ENCODE measurements around the gene CLHC1.
A peak's percentile ranks its signal among the peaks of the same experiment; 100 is the strongest.
"Not testable (repeated sequence)": the region's sequence is repeated elsewhere in the genome, so short reads cannot be mapped to it uniquely, and the experiment has no call there.

The CLHC1 gene

GRCh38 chr2:55144922-55145820, 86.9 kb downstream of the CLHC1 start:
- Mint-ChIP-seq H3K36me3 (no peaks in the 10 kb centered on the region), H3K27ac (no peak overlapping the region), H3K4me3 (no peak overlapping the region), H3K9me3 (no peaks in the 10 kb centered on the region), H3K27me3 (no peaks in the 10 kb centered on the region), H3K4me1 (peaks cover 6 to 8% of the 10 kb centered on the region in 2 donors)
- DNase-seq (no peak), ATAC-seq (replicated peaks) (no peak)

- not testable (repeated sequence) for H3K9me3 Mint-ChIP-seq; ATAC-seq (replicated peaks); H3K4me3 Mint-ChIP-seq; H3K27me3 Mint-ChIP-seq; DNase-seq; H3K27ac Mint-ChIP-seq; H3K36me3 Mint-ChIP-seq; H3K4me1 Mint-ChIP-seq
Measured at GRCh38 chr2:55143706-55144105, 88.4 kb downstream of the CLHC1 start.

DNA sequence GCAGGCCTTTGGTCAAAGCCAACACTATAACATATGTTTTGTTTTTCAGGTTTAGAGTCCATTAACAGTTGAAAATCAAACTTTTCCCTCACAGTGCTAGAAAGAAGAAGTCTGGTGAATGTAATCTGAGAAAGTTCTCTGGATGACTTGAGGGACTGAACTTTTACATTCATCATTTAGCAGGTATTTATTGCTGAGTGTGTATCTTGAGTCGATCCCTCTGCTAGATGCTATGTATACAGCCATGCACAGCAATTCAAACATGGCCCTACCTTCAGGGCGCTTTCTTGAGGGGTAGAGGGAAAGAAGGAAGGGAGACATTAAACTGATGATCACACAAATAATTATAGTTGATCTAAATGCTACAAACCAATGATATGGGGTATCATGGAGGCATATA, 89.6 kb downstream of the CLHC1 start:
- Mint-ChIP-seq H3K4me1 (peaks cover 6 to 7% of the 10 kb centered on the region in 2 donors), H3K9me3 (no peaks in the 10 kb centered on the region), H3K36me3 (no peaks in the 10 kb centered on the region), H3K4me3 (no peak overlapping the region), H3K27me3 (no peaks in the 10 kb centered on the region), H3K27ac (no peak overlapping the region)
- DNase-seq, result no peak
- no peak for ATAC-seq (replicated peaks)

- no peak for DNase-seq
Measured at GRCh38 chr2:55141572-55142413, 90.3 kb downstream of the CLHC1 start.

GRCh38 chr2:55140316-55141219, 91.5 kb downstream of the CLHC1 start:
- Mint-ChIP-seq H3K27ac (no peak overlapping the region), H3K36me3 (no peaks in the 10 kb centered on the region), H3K27me3 (no peaks in the 10 kb centered on the region), H3K4me1 (peaks cover 17 to 22% of the 10 kb centered on the region in 2 donors), H3K4me3 (no peak overlapping the region), H3K9me3 (no peaks in the 10 kb centered on the region)
- ATAC-seq (replicated peaks) (no peak), DNase-seq (no peak)

More at GRCh38 chr2:55141572-55142413, 90.3 kb downstream of the CLHC1 start:
- peak in 1 of 2 donors; percentile 14 for ATAC-seq (replicated peaks)
- Mint-ChIP-seq H3K4me3 (no peak overlapping the region), H3K36me3 (no peaks in the 10 kb centered on the region), H3K4me1 (peaks cover 13 to 14% of the 10 kb centered on the region in 2 donors), H3K27ac (no peak overlapping the region), H3K27me3 (no peaks in the 10 kb centered on the region), H3K9me3 (no peaks in the 10 kb centered on the region)

- Mint-ChIP-seq H3K36me3 (no peaks in the 10 kb centered on the region), H3K27me3 (no peaks in the 10 kb centered on the region), H3K4me3 (no peak overlapping the region), H3K4me1 (peaks cover 20 to 27% of the 10 kb centered on the region in 2 donors), H3K27ac (no peak overlapping the region), H3K9me3 (no peaks in the 10 kb centered on the region)
- ATAC-seq (replicated peaks) (no peak), DNase-seq (no peak)
Measured at GRCh38 chr2:55139305-55139704, 92.8 kb downstream of the CLHC1 start.

DNA sequence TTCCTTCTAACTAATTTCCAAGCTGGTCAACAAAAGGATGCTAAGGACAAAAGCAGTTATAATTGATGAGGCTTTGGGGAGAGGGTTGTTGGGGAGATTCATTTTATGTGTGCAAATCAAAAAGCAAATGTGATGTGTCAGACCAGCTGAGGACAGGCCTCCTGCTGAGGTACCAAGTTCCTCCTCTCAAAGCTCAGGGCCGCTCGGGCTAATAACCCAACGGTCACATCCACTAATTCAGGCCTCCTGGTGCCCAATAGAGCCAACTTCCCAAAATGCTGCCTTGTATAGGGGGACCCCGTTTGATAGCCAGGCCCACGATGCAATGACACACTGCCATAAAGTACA, 93.2 kb downstream of the CLHC1 start:
- no peak for ATAC-seq (replicated peaks)
- H3K27me3 Mint-ChIP-seq, result no peaks in the 10 kb centered on the region
- H3K36me3 Mint-ChIP-seq, result no peaks in the 10 kb centered on the region
- H3K9me3 Mint-ChIP-seq, result no peaks in the 10 kb centered on the region
- H3K27ac Mint-ChIP-seq, result no peak overlapping the region
- H3K4me1 Mint-ChIP-seq, result peaks cover 23 to 32% of the 10 kb centered on the region in 2 donors
- H3K4me3 Mint-ChIP-seq, result no peak overlapping the region
- DNase-seq, result no peak

- ATAC-seq (replicated peaks) (no peak), DNase-seq (no peak)
- Mint-ChIP-seq H3K4me3 (no peak overlapping the region), H3K9me3 (no peaks in the 10 kb centered on the region), H3K27ac (no peak overlapping the region), H3K36me3 (no peaks in the 10 kb centered on the region), H3K4me1 (peaks cover 25 to 38% of the 10 kb centered on the region in 2 donors), H3K27me3 (no peaks in the 10 kb centered on the region)
Measured at GRCh38 chr2:55138014-55138881, 93.8 kb downstream of the CLHC1 start.

DNA sequence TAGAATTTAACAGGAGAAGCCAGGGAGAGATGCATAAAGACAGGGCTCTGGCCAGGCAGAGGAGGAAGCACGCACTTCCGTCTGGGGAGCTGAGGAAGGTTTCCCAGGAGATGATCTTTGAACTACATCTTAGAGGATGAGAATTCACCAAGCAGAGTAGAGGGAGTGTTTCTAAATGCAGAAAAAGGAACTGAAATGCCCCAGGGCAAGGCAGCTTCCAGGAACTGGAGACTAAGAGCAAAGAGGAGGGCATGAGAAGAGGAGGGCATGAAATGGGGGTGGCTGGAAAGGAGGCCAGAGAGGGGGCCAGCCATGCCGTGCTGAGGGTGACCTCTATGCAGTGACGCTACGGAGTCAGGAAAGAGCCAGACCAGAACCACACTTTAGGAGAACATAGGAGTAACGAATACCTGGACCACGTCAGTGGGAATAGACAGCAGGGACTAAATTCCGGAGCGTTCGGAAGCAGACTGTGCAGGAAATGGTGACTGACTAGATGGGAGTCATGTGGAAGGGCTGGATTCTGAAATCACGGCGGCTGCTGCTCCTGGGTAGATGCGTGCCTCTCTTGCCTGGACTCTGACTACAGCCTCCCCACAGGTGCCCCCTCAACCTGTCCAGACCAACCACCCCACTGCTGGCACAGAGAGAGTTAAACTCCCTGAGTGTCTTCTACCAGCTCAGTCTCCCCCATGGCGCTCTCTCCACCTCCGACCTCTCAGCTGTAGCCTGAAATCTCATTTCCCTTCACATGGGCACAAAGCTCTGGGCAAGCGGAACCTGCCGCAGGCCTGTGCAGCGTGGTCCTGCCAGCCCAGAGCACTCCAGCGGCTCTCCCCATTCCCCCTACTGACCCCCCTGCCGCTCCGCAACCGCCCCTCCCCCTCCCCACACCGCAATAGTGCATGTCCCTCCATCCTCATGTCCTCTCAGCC, 94.8 kb downstream of the CLHC1 start:
- H3K27ac Mint-ChIP-seq, result peak overlapping the region; percentile 28
- ATAC-seq (replicated peaks), result peak; percentile 48 to 56
- no peaks in the 10 kb centered on the region for H3K9me3 Mint-ChIP-seq
- no peaks in the 10 kb centered on the region for H3K27me3 Mint-ChIP-seq
- no peak for DNase-seq
- H3K36me3 Mint-ChIP-seq, result no peaks in the 10 kb centered on the region
- peak overlapping the region; percentile 20 to 32 for H3K4me3 Mint-ChIP-seq
- peaks cover 25 to 38% of the 10 kb centered on the region in 2 donors for H3K4me1 Mint-ChIP-seq

DNA sequence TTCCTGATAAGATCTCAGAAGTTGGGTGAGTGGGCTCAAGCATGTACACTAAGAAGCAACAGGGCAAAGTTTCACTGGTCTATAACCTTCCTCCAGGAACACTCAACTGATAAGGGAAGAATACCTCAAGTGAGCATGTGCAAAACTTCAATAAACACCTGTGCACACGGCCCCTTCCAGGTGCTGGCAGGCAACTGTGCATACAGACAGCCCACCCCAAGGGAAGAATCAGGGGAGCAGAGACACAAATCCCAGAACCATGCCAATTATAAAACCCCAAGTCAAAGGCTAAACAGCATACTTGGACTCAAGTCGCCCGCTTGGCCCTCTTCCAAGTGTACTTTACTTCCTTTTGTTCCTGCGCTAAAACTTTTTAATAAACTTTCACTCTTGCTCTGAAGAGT, 96.0 kb downstream of the CLHC1 start:
- no peaks in the 10 kb centered on the region for H3K27me3 Mint-ChIP-seq
- H3K4me3 Mint-ChIP-seq, result no peak overlapping the region
- no peak for ATAC-seq (replicated peaks)
- H3K27ac Mint-ChIP-seq, result no peak overlapping the region
- no peaks in the 10 kb centered on the region for H3K36me3 Mint-ChIP-seq
- no peaks in the 10 kb centered on the region for H3K9me3 Mint-ChIP-seq
- DNase-seq, result no peak
- peaks cover 25 to 38% of the 10 kb centered on the region in 2 donors for H3K4me1 Mint-ChIP-seq

DNA sequence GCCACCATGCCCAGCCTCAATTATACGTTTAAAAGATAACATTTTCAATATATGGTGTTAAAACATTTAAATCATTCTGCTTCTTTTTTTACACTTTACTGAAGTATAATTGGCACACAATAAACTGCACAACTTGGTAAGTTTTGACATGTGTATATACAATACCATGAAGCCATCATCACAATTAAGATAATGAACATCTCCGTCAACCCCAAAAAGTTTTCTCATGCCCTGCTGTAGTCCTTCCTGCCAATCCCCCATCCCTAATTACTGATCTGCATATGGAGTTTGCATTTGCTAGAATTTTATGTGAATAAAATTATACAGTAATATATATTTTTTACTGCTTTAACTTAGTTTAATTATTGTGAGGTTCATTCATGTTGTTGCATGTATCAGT, 96.6 kb downstream of the CLHC1 start:
- Mint-ChIP-seq H3K27me3 (no peaks in the 10 kb centered on the region), H3K4me1 (peaks cover 25 to 38% of the 10 kb centered on the region in 2 donors), H3K36me3 (no peaks in the 10 kb centered on the region), H3K4me3 (no peak overlapping the region), H3K9me3 (no peaks in the 10 kb centered on the region), H3K27ac (no peak overlapping the region)
- ATAC-seq (replicated peaks), result no peak
- DNase-seq, result no peak

- H3K36me3 Mint-ChIP-seq, result no peaks in the 10 kb centered on the region
- peak in 1 of 2 donors; percentile 31 for ATAC-seq (replicated peaks)
- no peak for DNase-seq
Measured at GRCh38 chr2:55134316-55134706, 97.8 kb downstream of the CLHC1 start.

More at GRCh38 chr2:55134316-55134706, 97.8 kb downstream of the CLHC1 start:
- Mint-ChIP-seq H3K4me3 (peak overlapping the region; percentile 78 to 84), H3K4me1 (peaks cover 25 to 38% of the 10 kb centered on the region in 2 donors), H3K27ac (peak overlapping the region; percentile 93), H3K27me3 (no peaks in the 10 kb centered on the region), H3K9me3 (no peaks in the 10 kb centered on the region)
